Measurements from ENCODE around the gene HIVEP1. TPM values are rescaled to one million over a fixed set of nuclear protein-coding genes. Genes with fewer than 3 reads are reported as not detected.

Gene HIVEP1
- polyA plus RNA-seq, 3 donors: 1.7 to 8.7 (median 2.7) TPM

GRCh38 chr6:12196326-12196936, 184.3 kb downstream of the HIVEP1 start:
- Histone ChIP-seq H3K9me3 (replicated peaks in 1 of 2; ENCODE audit: control insufficient read depth in 1 of 2, insufficient read depth in 1 of 2, low read length in 2 of 2) (peaks cover 5 to 7% of the 10 kb centered on the region in 2 donors), H2AFZ (ENCODE audit: insufficient read depth, low read depth, low read length, poor library complexity, severe bottlenecking) (no peak overlapping the region), H3K4me1 (ENCODE audit: control insufficient read depth in 1 of 2, insufficient read depth in 2 of 2, low read length in 2 of 2) (no peaks in the 10 kb centered on the region), H3K27me3 (ENCODE audit: control insufficient read depth in 2 of 2, insufficient read depth in 2 of 2, low read length in 2 of 2) (no peaks in the 10 kb centered on the region), H4K20me1 (ENCODE audit: insufficient read depth, low read length) (no peaks in the 10 kb centered on the region), H3K79me2 (ENCODE audit: insufficient read depth, low read length) (no peaks in the 10 kb centered on the region), H3K27ac (ENCODE audit: low read depth in 1 of 2, low read length in 2 of 2) (no peak overlapping the region), H3K36me3 (replicated peaks in 1 of 2; ENCODE audit: control insufficient read depth in 1 of 2, insufficient read depth in 2 of 2, low read length in 2 of 2) (no peaks in the 10 kb centered on the region), H3K9ac (ENCODE audit: insufficient read depth, low read length, poor library complexity, severe bottlenecking) (no peak overlapping the region), H3K4me2 (replicated peaks; ENCODE audit: extremely low read depth, low read length, poor library complexity, severe bottlenecking) (no peak overlapping the region), H3K4me3 (replicated peaks in 1 of 3; ENCODE audit: low read depth in 2 of 3, low read length in 3 of 3) (no peak overlapping the region)
- intact Hi-C loops (cut with micrococcal nuclease): no loop called here
- Mint-ChIP-seq H3K27me3 (ENCODE audit: low read depth in 3 of 3) (peaks cover 1 to 5% (median 2%) of the 10 kb centered on the region in 3 donors), H3K9me3 (peaks cover 4 to 7% (median 6%) of the 10 kb centered on the region in 7 donors), H3K27ac (no peak overlapping the region), H3K36me3 (peaks cover 0 to 1% of the 10 kb centered on the region in 2 donors), H3K4me1 (peaks cover 8% of the 10 kb centered on the region), H3K4me3 (no peak overlapping the region)
- WGBS (ENCODE audit: insufficient coverage): no CpG with 5 or more reads among the region's 6 CpGs
- no peak for TF ChIP-seq CTCF (IDR thresholded peaks at IDR 0.05)
- DNase-seq: no peak

GRCh38 chr6:12198851-12199250, 186.7 kb downstream of the HIVEP1 start:
- H3K4me3 ChIP-seq (replicated peaks in 1 of 3; ENCODE audit: low read depth in 2 of 3, low read length in 3 of 3): no peak overlapping the region
- no peaks in the 10 kb centered on the region for H3K4me1 ChIP-seq (ENCODE audit: control insufficient read depth in 1 of 2, insufficient read depth in 2 of 2, low read length in 2 of 2)
- intact Hi-C loops (cut with micrococcal nuclease): no loop called here
- no peaks in the 10 kb centered on the region for H3K27me3 ChIP-seq (ENCODE audit: control insufficient read depth in 2 of 2, insufficient read depth in 2 of 2, low read length in 2 of 2)
- WGBS (ENCODE audit: insufficient coverage): 100% methylated on average over 3 of the region's 3 CpGs
- peaks cover 6% of the 10 kb centered on the region for H3K4me1 Mint-ChIP-seq
- DNase-seq: no peak
- no peaks in the 10 kb centered on the region for H4K20me1 ChIP-seq (ENCODE audit: insufficient read depth, low read length)
- no peak overlapping the region for H3K27ac Mint-ChIP-seq
- H3K9ac ChIP-seq (ENCODE audit: insufficient read depth, low read length, poor library complexity, severe bottlenecking): no peak overlapping the region
- no peaks in the 10 kb centered on the region for H3K9me3 Mint-ChIP-seq
- H3K27ac ChIP-seq (ENCODE audit: low read depth in 1 of 2, low read length in 2 of 2): no peak overlapping the region
- TF ChIP-seq CTCF (IDR thresholded peaks at IDR 0.05): no peak
- no peaks in the 10 kb centered on the region for H3K9me3 ChIP-seq (replicated peaks in 1 of 2; ENCODE audit: control insufficient read depth in 1 of 2, insufficient read depth in 1 of 2, low read length in 2 of 2)
- H3K27me3 Mint-ChIP-seq (ENCODE audit: low read depth in 3 of 3): peaks cover 2 to 9% (median 4%) of the 10 kb centered on the region in 3 donors
- H3K36me3 ChIP-seq (replicated peaks in 1 of 2; ENCODE audit: control insufficient read depth in 1 of 2, insufficient read depth in 2 of 2, low read length in 2 of 2): no peaks in the 10 kb centered on the region
- H3K36me3 Mint-ChIP-seq: no peaks in the 10 kb centered on the region
- no peak overlapping the region for H2AFZ ChIP-seq (ENCODE audit: insufficient read depth, low read depth, low read length, poor library complexity, severe bottlenecking)
- no peaks in the 10 kb centered on the region for H3K79me2 ChIP-seq (ENCODE audit: insufficient read depth, low read length)
- H3K4me3 Mint-ChIP-seq: no peak overlapping the region
- H3K4me2 ChIP-seq (replicated peaks; ENCODE audit: extremely low read depth, low read length, poor library complexity, severe bottlenecking): no peak overlapping the region
